Measurements from ENCODE around the gene UGT1A3.
"Not testable (repeated sequence)": the region's sequence is repeated elsewhere in the genome, so short reads cannot be mapped to it uniquely, and the experiment has no call there.

Gene UGT1A3

DNA sequence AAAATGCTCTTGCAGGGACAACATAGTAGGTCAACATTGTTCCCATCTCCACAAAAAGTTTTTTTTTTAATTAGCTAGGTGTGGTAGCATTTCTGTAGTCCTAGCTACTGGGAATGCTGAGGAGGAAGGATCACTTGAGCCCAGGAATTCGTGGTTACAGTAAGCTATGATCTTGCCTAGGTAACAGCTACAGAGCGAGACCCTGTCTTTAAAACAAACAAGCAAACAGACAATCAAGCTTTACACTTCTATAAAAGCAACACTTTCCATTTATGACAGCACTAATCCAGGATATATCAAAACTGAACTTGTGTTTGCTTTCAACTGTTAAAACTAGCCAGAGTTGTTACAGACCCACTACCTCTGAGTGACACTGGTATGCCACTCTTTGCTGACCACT is 12.0 kb downstream of the UGT1A3 start:
- no peak for TF ChIP-seq CTCF (IDR thresholded peaks at IDR 0.05; ENCODE audit: insufficient read depth, missing control alignments)
- no peak for FAIRE-seq
- no peak for DNase-seq (ENCODE audit: insufficient read length, low spot score)

DNA sequence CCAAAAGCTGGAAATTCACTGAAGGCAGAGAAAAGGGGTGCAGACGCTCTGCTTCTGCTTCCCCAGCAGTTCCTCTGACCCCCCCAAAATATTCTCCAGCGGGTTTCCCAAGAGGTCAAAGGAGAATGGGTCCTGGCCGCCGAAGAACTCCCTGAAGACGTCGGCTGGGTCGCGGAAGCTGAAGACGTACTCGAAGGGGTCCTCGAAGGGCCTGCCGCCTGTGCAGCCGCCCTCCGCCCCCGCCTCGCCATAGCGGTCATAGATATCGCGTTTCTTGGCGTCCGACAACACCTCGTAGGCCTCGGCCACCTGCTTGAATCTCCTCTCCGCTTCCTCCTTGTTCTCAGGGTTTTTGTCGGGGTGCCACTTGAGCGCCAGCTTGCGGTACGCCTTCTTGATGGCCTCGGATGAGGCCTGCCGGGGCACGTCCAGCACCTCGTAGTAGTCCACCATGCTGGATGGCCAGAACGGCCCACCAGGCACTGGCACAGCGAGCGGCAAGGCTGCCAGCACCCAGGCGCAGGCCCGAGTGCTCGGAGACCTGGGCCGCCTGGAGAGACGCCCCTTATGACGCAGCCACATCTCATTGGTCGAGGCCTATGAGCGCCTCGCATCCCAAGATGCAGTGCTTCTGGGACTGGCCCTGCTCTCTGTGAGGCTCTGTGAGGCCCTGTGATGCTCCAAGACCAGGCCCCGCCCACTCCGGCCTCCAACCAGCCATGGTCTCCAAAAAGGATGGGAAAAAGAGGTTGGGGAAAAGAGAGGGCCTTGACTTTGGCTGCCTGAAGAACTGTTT is 14.8 kb downstream of the UGT1A3 start:
- TF ChIP-seq CTCF (IDR thresholded peaks at IDR 0.05; ENCODE audit: insufficient read depth, missing control alignments), result no peak
- DNase-seq (ENCODE audit: insufficient read length, low spot score) (no peak), FAIRE-seq (no peak)

GRCh38 chr2:233745073-233745755 is 16.4 kb downstream of the UGT1A3 start:
- no peak for DNase-seq (ENCODE audit: insufficient read length, low spot score)
- FAIRE-seq, result no peak
- no peak for TF ChIP-seq CTCF (IDR thresholded peaks at IDR 0.05; ENCODE audit: insufficient read depth, missing control alignments)

DNA sequence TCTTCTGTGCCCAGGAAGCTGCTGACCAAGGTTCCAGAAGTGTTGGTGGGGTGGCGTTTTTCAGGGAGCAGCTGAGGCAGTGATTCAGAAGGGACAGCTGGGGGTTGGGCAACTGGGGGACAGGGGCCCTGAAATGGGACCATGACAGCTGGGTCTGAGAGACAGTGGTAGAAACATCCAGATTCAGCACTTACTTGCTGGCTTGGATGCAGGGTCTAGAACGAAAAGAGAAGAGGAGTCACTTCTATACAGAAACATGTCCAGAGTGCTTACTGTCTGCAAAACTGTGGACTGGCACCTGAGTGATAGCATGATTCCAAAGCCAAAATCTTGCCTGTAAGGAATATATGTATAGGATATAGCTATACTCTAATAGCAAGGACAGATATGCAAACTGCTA is 17.0 kb downstream of the UGT1A3 start:
- not testable (repeated sequence) for FAIRE-seq; DNase-seq (ENCODE audit: insufficient read length, low spot score)

- no peak for TF ChIP-seq CTCF (IDR thresholded peaks at IDR 0.05; ENCODE audit: insufficient read depth, missing control alignments)
- DNase-seq (ENCODE audit: insufficient read length, low spot score), result no peak
- FAIRE-seq, result no peak
Observed at GRCh38 chr2:233746475-233747282, 17.8 kb downstream of the UGT1A3 start.

DNA sequence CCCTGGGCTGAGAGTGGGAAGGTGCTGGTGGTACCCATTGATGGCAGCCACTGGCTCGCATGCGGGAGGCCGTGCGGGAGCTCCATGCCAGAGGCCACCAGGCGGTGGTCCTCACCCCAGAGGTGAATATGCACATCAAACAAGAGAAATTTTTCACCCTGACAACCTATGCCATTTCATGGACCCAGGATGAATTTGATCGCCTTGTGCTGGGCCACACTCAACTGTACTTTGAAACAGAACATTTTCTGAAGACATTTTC is 18.4 kb downstream of the UGT1A3 start:
- DNase-seq (ENCODE audit: insufficient read length, low spot score), result no peak
- FAIRE-seq, result no peak
- TF ChIP-seq CTCF (IDR thresholded peaks at IDR 0.05; ENCODE audit: insufficient read depth, missing control alignments), result no peak

DNA sequence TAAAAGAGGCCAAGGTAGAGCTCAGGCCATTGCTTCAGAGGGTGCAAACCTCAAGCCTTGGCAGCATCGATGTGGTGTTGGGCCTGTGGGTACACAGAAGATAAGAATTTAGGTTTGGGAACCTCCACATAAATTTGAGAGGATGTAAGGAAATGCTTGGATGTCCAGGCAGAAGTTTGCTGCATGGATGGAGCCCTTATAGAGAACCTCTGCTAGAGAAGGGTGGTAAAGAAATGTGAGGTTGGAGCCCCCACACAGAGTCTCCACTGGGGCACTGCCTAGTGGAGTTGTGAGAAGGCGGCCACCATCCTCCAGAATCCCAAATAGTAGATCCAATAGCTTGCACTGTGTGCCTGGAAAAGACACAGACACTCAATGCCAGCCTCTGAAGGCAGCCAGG is 21.8 kb downstream of the UGT1A3 start:
- DNase-seq (ENCODE audit: insufficient read length, low spot score); FAIRE-seq: not testable (repeated sequence)

GRCh38 chr2:233751212-233752009 is 22.6 kb downstream of the UGT1A3 start:
- FAIRE-seq; DNase-seq (ENCODE audit: insufficient read length, low spot score): not testable (repeated sequence)
